Measurements from ENCODE around the gene CLPX. TPM values are rescaled to one million over a fixed set of nuclear protein-coding genes. Genes with fewer than 3 reads are reported as not detected.

The CLPX gene
- total and polyA plus RNA-seq, 8 donors = 41.0 to 80.5 (median 64.2) TPM

- no peaks in the 10 kb centered on the region for H3K27me3 ChIP-seq
- no peak overlapping the region for H3K27ac ChIP-seq
- TF ChIP-seq, protein P1, sequence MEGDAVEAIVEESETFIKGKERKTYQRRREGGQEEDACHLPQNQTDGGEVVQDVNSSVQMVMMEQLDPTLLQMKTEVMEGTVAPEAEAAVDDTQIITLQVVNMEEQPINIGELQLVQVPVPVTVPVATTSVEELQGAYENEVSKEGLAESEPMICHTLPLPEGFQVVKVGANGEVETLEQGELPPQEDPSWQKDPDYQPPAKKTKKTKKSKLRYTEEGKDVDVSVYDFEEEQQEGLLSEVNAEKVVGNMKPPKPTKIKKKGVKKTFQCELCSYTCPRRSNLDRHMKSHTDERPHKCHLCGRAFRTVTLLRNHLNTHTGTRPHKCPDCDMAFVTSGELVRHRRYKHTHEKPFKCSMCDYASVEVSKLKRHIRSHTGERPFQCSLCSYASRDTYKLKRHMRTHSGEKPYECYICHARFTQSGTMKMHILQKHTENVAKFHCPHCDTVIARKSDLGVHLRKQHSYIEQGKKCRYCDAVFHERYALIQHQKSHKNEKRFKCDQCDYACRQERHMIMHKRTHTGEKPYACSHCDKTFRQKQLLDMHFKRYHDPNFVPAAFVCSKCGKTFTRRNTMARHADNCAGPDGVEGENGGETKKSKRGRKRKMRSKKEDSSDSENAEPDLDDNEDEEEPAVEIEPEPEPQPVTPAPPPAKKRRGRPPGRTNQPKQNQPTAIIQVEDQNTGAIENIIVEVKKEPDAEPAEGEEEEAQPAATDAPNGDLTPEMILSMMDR (IDR thresholded peaks at IDR 0.05) = no peak
- no peaks in the 10 kb centered on the region for H3K36me3 ChIP-seq
- no peaks in the 10 kb centered on the region for H3K4me1 ChIP-seq
- no peak overlapping the region for H3K4me3 ChIP-seq
- H3K9me3 ChIP-seq = no peaks in the 10 kb centered on the region
- ATAC-seq (no peak), DNase-seq (no peak)
- intact Hi-C loops (cut with DNase I) = no loop called here
These were observed 32.7 kb upstream of the CLPX start for GRCh38 chr15:65217526-65218482.

DNA sequence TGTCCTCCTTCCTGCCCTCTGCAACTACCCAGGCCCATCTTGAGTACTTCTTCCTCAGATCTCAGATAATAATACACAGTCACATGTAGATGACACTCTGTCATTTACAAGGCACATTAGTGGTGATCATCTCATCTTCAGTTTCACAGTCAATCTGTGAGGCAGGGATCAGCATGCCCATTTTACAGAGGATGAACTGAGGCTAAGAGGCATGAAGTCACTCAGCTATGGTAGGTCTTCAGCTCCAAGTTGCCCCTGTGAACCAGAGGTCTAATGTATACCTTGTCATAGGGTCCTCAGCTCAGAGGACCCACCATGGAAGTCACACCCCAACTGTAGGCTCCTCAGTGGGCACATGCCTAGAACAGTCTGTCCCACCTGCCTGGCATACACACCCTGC lies 30.4 kb upstream of the CLPX start:
- TF ChIP-seq, protein P1 (IDR thresholded peaks at IDR 0.05) = no peak
- H3K9me3 ChIP-seq = no peaks in the 10 kb centered on the region

DNA sequence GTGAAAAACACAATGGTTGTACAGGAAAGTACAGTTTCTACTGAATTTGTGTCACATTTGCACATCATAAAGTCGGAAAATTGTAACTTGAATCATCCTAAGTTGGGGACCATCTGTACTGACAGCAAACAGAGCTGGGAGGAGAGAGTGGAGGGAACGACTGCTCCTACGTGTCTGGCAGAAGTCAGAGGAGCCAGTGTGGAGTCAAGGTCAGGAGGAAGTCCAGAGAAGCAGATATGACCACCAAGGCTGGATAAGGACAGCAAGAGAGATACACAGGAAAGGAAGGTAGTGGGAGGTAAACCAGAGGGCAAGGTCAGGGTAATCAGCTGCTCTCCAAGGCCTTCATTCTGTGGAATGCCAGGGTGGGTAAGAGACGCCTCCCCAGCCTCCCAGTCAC lies 28.9 kb upstream of the CLPX start:
- Histone ChIP-seq H3K36me3 (no peaks in the 10 kb centered on the region), H3K27ac (no peak overlapping the region), H3K27me3 (no peaks in the 10 kb centered on the region), H3K4me3 (no peak overlapping the region), H3K4me1 (peaks cover 0 to 9% of the 10 kb centered on the region in 2 donors), H3K9me3 (no peaks in the 10 kb centered on the region)
- ATAC-seq (no peak), DNase-seq (no peak)
- TF ChIP-seq, protein P1 (IDR thresholded peaks at IDR 0.05) = no peak
- intact Hi-C loops (cut with DNase I) = no loop called here

More for the DNA sequence above, 30.4 kb upstream of the CLPX start:
- Histone ChIP-seq H3K4me1 (peaks cover 0 to 9% of the 10 kb centered on the region in 2 donors), H3K4me3 (no peak overlapping the region), H3K36me3 (no peaks in the 10 kb centered on the region), H3K27ac (no peak overlapping the region), H3K27me3 (no peaks in the 10 kb centered on the region)
- DNase-seq (no peak), ATAC-seq (no peak)
- intact Hi-C loops (cut with DNase I) = no loop called here

GRCh38 chr15:65213241-65213640 lies 28.1 kb upstream of the CLPX start:
- no peak for ATAC-seq
- TF ChIP-seq, protein P1 (IDR thresholded peaks at IDR 0.05) = no peak
- Histone ChIP-seq H3K4me3 (no peak overlapping the region), H3K4me1 (peaks cover 0 to 9% of the 10 kb centered on the region in 2 donors), H3K27me3 (no peaks in the 10 kb centered on the region), H3K27ac (no peak overlapping the region), H3K36me3 (no peaks in the 10 kb centered on the region), H3K9me3 (no peaks in the 10 kb centered on the region)
- DNase-seq = no peak
- intact Hi-C loops (cut with DNase I) = no loop called here

- DNase-seq (no peak), ATAC-seq (peak; percentile 6)
- H3K27me3 ChIP-seq = no peaks in the 10 kb centered on the region
- no peaks in the 10 kb centered on the region for H3K9me3 ChIP-seq
- peaks cover 0 to 9% of the 10 kb centered on the region in 2 donors for H3K4me1 ChIP-seq
- no peak overlapping the region for H3K4me3 ChIP-seq
- H3K27ac ChIP-seq = no peak overlapping the region
- intact Hi-C loops (cut with DNase I) = no loop called here
- H3K36me3 ChIP-seq = no peaks in the 10 kb centered on the region
- TF ChIP-seq, protein P1 (IDR thresholded peaks at IDR 0.05) = peak in 1 of 2 donors; percentile 27
These were observed 27.0 kb upstream of the CLPX start for GRCh38 chr15:65212097-65212496.
